Suppressor macrophage treated with lipopolysaccharide for 1 hour (primary cell): ENCODE measurements around the gene LRP1B.
A peak's percentile ranks its signal among the peaks of the same experiment; 100 is the strongest.
"Not testable (repeated sequence)": the region's sequence is repeated elsewhere in the genome, so short reads cannot be mapped to it uniquely, and the experiment has no call there.

Experiments
- DNase-seq, 3 donors: peaks; one replicate each; pipeline ENCODE4 v3.0.0-alpha.2; 2020 to 2022

The LRP1B gene

GRCh38 chr2:140650134-140650533 lies 1480.7 kb downstream of the LRP1B start:
- not testable (repeated sequence) for DNase-seq

GRCh38 chr2:140648393-140648792 lies 1482.4 kb downstream of the LRP1B start:
- no peak for DNase-seq

DNA sequence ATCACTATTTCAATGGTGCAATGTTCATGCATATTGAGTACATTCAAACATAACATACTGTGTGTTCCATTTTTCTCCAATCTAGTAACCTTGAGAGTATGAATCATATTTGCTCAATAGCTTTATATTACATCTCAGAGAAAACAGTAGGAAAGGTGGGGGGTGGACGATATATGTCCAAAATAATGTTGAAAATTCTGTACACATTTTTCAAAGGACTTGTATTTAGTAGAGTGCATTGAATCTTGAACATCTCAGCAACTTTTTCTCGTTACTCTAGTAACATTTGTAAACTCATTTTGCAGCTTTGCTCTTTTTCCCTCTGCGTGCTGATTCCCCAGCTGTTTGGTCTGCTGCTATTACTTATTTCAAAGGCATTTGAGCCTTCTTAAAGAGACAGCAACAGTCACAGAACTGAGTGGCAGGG lies 1487.0 kb downstream of the LRP1B start:
- DNase-seq: no peak

DNA sequence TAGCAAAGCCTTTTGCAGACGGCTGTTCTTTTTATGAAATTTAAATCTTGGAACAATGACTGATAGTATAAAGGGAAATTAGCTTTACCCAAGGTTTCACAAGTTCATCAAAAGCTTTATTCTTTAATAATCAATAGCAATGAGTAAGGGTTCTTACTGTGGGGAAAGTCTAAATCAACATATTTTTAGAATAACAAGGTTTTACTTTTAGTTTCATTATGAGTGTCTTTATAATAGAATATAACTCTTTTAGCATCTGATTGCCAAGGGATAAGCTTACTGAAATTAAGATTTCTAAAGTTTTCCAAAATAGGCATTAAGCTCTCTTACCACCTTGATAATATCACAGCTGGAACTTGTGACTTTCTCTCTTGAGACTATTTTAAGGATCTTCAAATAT lies 1489.7 kb downstream of the LRP1B start:
- no peak for DNase-seq

DNA sequence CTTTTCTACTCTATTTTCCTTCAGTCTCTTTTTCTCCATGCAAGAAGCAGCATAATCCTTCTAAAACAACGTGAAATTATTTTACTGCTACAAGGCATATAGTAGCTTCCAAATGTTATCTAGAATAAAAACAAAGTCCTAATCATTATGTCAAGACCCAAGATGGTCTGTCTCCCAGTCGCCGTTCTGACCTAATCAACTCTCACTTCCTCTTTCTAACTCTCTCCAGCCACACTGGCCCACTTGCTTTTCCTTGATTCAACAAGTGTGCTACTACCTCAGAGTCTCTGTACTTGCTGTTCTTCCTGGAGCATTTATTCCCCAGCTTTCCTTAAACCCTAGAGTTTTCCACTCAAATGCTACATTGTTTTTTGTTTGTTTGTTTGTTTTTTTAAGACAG lies 1491.2 kb downstream of the LRP1B start:
- no peak for DNase-seq

DNA sequence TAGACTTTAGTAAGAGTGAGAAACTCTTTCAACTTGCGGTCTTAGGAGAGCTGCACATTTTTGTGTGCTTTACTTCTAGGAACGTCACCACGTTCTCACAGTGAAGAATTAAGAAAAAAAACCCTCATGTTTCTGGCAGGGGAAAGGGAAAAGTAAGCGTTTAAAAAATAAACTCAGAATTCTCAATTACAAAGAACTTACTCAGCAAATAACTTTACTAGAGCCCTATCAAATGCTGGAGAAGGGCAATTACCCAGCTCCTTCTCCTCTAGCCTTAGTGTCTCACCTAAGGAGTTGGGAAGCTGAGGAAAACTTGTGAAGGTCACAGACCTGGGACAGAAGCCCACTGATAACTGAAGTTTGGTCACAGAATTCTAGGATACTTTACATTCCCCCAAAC lies 1500.3 kb downstream of the LRP1B start:
- no peak for DNase-seq

GRCh38 chr2:140627885-140628284 lies 1502.9 kb downstream of the LRP1B start:
- DNase-seq: no peak

- DNase-seq: no peak
Measured at GRCh38 chr2:140627136-140627535, 1503.7 kb downstream of the LRP1B start.

DNA sequence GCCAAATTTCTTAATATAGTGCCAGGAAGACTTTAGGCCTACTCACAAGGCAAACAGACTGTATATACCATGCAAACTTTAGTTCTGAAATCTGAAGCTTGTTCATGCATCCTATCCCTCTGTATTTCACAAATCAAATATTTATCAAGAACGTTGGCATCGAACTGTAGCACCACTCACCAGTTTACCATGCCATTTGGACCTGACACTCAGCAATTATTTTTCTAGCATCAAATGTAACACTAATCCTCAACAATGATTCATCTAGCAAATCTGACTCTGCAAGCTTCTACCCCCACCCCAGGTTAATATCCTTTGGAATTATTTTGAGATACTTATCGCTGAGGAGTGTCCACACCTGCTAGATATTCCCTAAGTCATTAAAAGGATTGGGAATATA lies 1506.6 kb downstream of the LRP1B start:
- DNase-seq: no peak

GRCh38 chr2:140621583-140622362 lies 1509.0 kb downstream of the LRP1B start:
- no peak for DNase-seq

GRCh38 chr2:140604788-140605187 lies 1526.0 kb downstream of the LRP1B start:
- DNase-seq: no peak

GRCh38 chr2:140604096-140604495 lies 1526.7 kb downstream of the LRP1B start:
- DNase-seq: no peak

DNA sequence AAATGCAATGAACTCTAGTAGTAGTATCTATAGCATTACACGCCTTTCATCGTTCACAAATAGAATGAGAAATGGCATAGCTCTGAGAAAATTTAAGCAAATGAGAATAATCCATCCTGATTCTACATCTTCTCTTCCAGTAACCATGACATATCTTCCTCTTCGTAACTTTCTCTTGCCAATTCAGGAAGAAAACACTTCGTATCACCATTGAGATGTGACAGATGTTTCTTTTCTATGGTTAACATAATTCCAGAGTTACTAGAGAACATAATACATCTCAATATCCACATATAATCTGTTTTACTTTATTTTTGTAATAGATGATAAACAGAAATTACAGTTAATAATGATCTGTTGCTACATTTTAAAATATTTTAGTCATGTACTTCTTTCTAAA lies 1527.4 kb downstream of the LRP1B start:
- DNase-seq: no peak

DNA sequence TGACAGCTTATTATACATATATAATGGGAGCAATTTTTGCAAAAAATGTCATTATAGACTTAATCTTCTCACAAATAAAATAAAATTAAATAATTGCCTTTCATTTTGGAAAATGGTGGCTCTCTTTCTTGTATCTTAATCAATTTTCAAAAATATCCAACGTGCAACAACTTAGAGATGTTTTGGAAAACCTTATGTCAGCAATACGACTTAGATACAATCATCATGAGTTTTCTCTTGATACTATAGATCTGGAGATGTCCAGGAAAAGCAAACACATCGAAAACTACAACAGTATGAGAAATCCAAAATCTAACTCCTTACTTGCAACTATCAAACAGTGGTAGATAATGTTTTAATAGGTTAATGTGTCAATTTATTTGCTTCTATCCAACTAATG lies 1529.0 kb downstream of the LRP1B start:
- DNase-seq: no peak

DNA sequence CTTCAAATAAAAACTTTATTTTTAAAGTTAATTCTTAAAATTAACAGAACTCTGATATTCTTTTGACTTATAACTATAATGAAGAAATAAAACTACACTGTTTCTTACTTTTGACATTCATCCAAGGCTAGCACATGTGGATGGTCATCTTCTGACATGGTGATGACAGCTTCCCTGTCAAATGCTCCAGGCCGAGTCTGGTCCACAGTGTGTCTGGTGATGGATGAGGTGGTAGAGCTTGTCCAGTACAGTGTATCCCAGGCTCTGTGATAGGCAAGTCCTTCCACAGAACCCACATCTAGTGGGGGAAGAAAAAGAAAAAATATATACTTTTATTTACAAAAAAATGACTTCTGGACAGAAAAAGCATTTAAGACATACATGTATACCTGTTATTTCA lies 1529.5 kb downstream of the LRP1B start:
- DNase-seq: no peak

DNA sequence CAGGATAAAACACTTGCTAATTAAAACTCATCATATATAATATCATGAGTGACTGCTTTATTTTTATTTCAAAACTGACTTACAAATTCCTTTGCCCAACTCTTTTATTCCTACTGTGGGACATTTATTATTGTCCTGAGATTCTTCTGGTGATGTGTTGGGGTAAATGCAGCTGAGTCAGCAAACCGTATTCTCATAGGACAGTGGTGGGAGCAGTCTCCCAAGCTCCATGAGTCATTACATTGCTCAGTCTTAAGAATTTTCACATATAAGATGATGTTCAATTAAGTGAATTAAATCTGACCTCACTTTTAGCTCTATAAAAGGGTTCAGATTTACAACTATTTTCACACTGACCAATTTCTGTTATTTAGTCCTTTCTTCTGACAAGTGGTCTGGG lies 1530.7 kb downstream of the LRP1B start:
- DNase-seq: no peak

DNA sequence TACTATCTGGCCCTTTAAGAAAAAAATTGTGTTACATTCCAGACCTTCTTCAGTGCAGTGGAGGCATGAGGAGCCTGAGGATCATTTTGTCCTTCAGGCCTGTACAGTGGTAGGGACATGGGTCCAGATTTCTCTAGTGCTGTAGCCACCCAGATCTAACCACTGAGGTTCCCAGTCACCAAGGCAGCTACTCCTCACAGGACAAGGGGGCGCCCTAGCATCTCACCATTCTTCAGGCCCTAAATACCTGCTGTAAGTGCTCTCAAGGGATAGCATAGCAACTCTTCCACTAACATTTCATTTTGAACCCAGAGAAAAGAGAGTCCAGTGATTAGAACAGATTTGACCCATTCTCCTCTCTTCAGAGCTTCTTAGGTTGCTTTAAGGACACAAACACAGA lies 1533.0 kb downstream of the LRP1B start:
- DNase-seq: no peak

DNA sequence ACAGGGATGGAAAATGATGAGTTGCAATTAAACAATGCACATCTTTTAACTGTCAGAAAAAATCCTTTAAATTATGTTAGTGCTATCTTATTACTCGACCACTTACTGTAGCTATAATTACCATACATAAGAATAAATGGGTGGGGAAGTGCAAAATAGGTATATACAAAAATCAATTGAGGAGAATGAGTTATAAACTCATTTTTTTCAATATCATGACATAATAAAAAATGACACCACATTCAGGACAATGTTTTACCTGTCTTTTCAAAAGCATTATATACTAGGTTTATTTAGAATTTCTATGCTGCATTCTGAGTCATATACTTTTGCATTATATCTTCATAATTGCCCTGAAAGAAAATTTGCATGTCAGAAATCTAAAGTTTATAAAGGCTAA lies 1533.6 kb downstream of the LRP1B start:
- DNase-seq: no peak

- DNase-seq: no peak
Measured at GRCh38 chr2:140596447-140596846, 1534.4 kb downstream of the LRP1B start.

DNA sequence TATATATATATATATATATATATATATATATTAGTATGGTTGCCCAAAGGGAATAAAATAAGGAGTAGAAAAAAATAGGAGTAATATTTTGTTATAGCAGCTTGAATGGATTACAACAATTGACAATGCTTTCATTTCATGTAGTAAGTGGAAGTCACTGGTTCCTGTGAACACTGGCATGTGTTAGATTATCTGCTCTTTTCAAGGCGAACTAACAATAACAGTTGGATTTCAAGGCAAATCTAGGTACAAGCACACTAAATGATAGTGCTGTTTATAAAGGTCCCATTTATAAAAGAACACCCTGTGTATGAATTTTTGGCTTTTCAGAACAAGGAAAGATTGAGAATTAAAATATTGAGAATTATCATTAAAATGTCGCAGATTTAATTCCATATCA lies 1535.7 kb downstream of the LRP1B start:
- no peak for DNase-seq

GRCh38 chr2:140593132-140593531 lies 1537.7 kb downstream of the LRP1B start:
- no peak for DNase-seq

DNA sequence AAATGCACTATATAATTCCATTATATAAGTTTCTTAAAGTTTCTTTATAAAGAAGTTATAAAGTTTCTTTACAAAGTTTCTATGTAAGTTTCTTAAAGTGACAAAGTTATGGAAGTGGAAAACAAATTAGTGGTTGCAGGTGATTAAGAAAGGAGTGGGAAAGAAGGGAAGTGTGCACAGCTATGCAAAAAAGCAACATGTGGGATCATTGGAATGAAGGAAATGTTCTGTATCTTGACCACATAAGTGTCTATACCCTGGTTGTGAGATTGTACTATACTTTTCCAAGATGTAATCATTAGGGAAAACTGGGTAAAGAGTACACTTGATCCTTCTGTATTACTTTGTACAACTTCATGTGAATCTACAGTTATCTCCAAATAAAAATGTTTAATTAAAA lies 1541.1 kb downstream of the LRP1B start:
- no peak for DNase-seq

DNA sequence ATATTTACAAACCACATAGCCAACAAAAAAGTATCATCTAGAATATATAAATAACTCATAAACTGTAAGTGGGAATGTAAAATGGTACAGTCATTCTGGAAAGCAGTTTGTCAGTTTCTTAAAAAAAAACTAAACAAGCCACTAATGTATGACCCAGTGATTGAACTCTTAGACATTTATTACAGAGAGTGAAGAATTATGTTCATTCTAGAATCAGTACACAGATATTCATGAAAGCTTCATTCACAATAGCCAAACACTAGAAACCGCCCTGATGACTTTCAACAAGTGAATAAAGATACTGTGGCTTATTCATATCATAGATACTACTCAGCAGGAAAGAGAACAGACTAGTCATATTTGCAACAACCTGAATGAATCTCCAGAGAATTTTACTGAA lies 1541.5 kb downstream of the LRP1B start:
- DNase-seq: no peak

DNA sequence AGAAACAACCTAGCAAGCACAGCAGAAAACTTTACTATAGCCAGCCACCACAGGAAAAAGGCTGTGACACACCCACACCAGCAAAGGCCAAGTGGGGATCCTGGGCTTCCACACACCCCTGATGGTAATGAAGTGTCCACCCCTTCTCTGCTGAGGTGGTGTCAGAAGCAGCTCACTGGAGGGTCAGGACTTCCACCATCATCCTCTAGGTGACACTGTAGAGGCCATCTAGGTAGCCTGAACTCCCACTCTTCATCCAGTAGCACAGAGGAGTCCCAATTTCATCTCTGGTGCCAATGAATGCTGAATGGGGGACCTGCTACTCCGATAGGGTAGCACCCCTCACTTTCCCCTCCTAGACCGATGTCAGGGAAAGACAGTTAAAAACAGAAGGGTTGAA lies 1544.4 kb downstream of the LRP1B start:
- peak in 2 of 3 donors; percentile 1 to 17 for DNase-seq

DNA sequence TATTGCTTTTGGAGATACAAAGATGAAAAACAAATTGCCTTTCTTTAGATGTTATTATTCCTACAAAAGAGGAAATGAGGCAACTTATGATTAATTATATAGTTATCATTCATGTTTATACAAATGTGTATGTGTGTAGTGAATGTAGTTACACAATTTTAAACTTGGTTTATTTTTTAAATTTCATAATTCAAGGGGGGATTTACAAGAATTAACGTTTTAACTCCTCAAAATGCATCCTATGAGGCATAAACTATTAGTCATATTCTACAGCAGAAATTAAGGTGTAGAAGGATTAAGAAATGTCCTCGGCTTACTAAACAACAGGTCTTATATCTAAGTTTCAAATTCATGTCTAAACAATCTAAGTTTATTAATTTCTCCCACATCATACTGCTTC lies 1545.8 kb downstream of the LRP1B start:
- DNase-seq: no peak
